Body of pancreas (tissue), 4 donors: ENCODE results near the gene GH2. TPM values are rescaled to one million over a fixed set of nuclear protein-coding genes. Genes with fewer than 3 reads are reported as not detected.

Experiments used
- ATAC-seq: fragments of 150-250 bp; one replicate; pipeline ENCODE4 v1.9.1; 2016
- DNase-seq, 4 donors: peaks; one replicate each; pipeline ENCODE4 v3.0.0-alpha.2; 2019
- H3K27ac ChIP-seq, 4 donors: fragments of 200-600 bp; sonication (generic); 1 replicate in 3 of 4; 2 replicates in 1 of 4; pipeline versions ENCODE4 v1.5.1 to v1.6.1; 2016 to 2019; ENCODE audit warnings: mild to moderate bottlenecking in 1 of 4, mixed read lengths in 1 of 4, moderate library complexity in 1 of 4
- H3K27me3 ChIP-seq, 2 donors: fragments of 200-600 bp; sonication (generic); one replicate each; pipeline ENCODE4 v1.6.0; 2016; ENCODE audit warnings: mild to moderate bottlenecking in 1 of 2
- H3K36me3 ChIP-seq, 2 donors: fragments of 200-600 bp; sonication (generic); replicated peaks in 1 of 2; 2 replicates each; pipeline ENCODE4 v1.5.1; 2016; ENCODE audit warnings: low read depth in 2 of 2; ENCODE audit not compliant: insufficient read depth in 1 of 2
- H3K4me1 ChIP-seq: fragments of 200-600 bp; sonication (generic); one replicate; pipeline ENCODE4 v1.6.0; 2016
- H3K4me3 ChIP-seq, 2 donors: fragments of 200-600 bp; sonication (generic); 1 replicate in 1 of 2; 2 replicates in 1 of 2; pipeline ENCODE4 v1.5.1; 2016 to 2019
- H3K9me3 ChIP-seq, 3 donors: fragments of 200-600 bp; sonication (generic); 1 replicate in 2 of 3; 2 replicates in 1 of 3; pipeline ENCODE4 v1.5.1; 2016
- CTCF ChIP-seq, 7 experiments: fragments of 450-650 bp in 4 of 7; fragments of 200-600 bp in 3 of 7; sonication (generic) in 3 of 7; IDR thresholded peaks; one replicate each; pipeline ENCODE4 v1.5.1; 2016 to 2019; ENCODE audit warnings: antibody characterized with exemption in 7 of 7
- POLR2A ChIP-seq, 3 donors: fragments of 450-650 bp; IDR thresholded peaks; one replicate each; pipeline ENCODE4 v1.6.1; 2016; ENCODE audit warnings: antibody characterized with exemption in 3 of 3, mild to moderate bottlenecking in 2 of 3
- WGBS, 2 donors: methylation state at CpG; one replicate each; pipeline ENCODE4 v1.1.5; 2017; 5-methylcytosine and 5-hydroxymethylcytosine counted together
- intact Hi-C: fragments of 100-400 bp; cut with DNase I; formaldehyde crosslinking; loops from one replicate; pipeline ENCODE4 v1.15.1; 2023
- small RNA-seq: library from RNA; depleted of rRNA; stranded (forward); fragments of <200 nt; gene quantifications from one replicate; pipeline ENCODE3, GENCODE V24; 2016
- total RNA-seq, 2 donors: library from RNA; depleted of rRNA; stranded (reverse); fragments of >200 nt; gene quantifications; one replicate each; pipeline ENCODE4 v1.1.0, GENCODE V29; 2016

The GH2 gene
- total RNA-seq, 2 donors from 2014 or later: not detected

- no peaks in the 10 kb centered on the region for H3K27me3 ChIP-seq
- H3K36me3 ChIP-seq: peaks cover 11 to 39% of the 10 kb centered on the region in 2 donors
- 88 to 89% methylated on average over 5 of the region's 5 CpGs for WGBS, 2 donors
- DNase-seq: no peak
- TF ChIP-seq POLR2A (IDR thresholded peaks at IDR 0.05) (no peak), CTCF (IDR thresholded peaks at IDR 0.05) (no peak)
- no peaks in the 10 kb centered on the region for H3K9me3 ChIP-seq
- peaks cover 40% of the 10 kb centered on the region for H3K4me1 ChIP-seq
- no peak overlapping the region for H3K27ac ChIP-seq
- intact Hi-C loops: loop anchor here (10.0 kb wide), 1 partner anchor 55 kb away; the partner anchor contains the start of genes CCDC47 and DDX42
- ATAC-seq: no peak
- H3K4me3 ChIP-seq: no peak overlapping the region
Observed at GRCh38 chr17:63830278-63830677, 51.5 kb downstream of the GH2 start.

Small RNAs within 50 kb of the gene (small RNA-seq; reads per million reads assigned to genes)
- gene AC040958.1: not detected
- not detected for gene AC127029.1
- gene GH1: not detected

Other genes starting within 250 kb of the GH2 start
- gene LIMD2, start 181.8 kb downstream of the GH2 start, total RNA-seq: 1 to 10 TPM; 4.9 to 9.6 TPM
- 10 to 100 TPM; 25.4 to 26.7 TPM for gene STRADA, start 140.1 kb downstream of the GH2 start, total RNA-seq
- 10 to 100 TPM; 42.2 to 56.8 TPM for gene CCDC47, start 108.3 kb downstream of the GH2 start, total RNA-seq
- gene DDX42, start 107.8 kb downstream of the GH2 start, total RNA-seq: 100 to 1,000 TPM; 114 to 116 TPM
- 10 to 100 TPM; 55.0 to 59.4 TPM for gene PSMC5, start 54.5 kb downstream of the GH2 start, total RNA-seq
- 10 to 100 TPM; 22.7 to 30.9 TPM for gene FTSJ3, start 54.3 kb downstream of the GH2 start, total RNA-seq
- gene SMARCD2, start 39.3 kb downstream of the GH2 start, total RNA-seq: 10 to 100 TPM; 75.8 to 87.9 TPM
- not detected for gene CSH2, start 8.3 kb downstream of the GH2 start, total RNA-seq
- gene CSH1, start 14.6 kb upstream of the GH2 start, total RNA-seq: not detected
- gene CSHL1, start 29.3 kb upstream of the GH2 start, total RNA-seq: not detected
- gene GH1, start 36.9 kb upstream of the GH2 start, total RNA-seq: not detected
- gene CD79B, start 50.4 kb upstream of the GH2 start, total RNA-seq: not detected
- 1 to 10 TPM in 1 of 2 donors, under 1 TPM in 1; 0.26 to 1.3 TPM for gene SCN4A, start 91.0 kb upstream of the GH2 start, total RNA-seq
- 1 to 10 TPM in 1 of 2 donors, under 1 TPM in 1; 0.52 to 1.6 TPM for gene PRR29, start 116.4 kb upstream of the GH2 start, total RNA-seq
- gene ICAM2, start 138.7 kb upstream of the GH2 start, total RNA-seq: 10 to 100 TPM; 16.2 to 16.3 TPM
- gene ERN1, start 248.2 kb upstream of the GH2 start, total RNA-seq: 10 to 100 TPM; 63.3 to 77.1 TPM